Measurements from ENCODE around the gene FBN2. TPM values are rescaled to one million over a fixed set of nuclear protein-coding genes. Genes with fewer than 3 reads are reported as not detected.

The FBN2 gene
- total RNA-seq, 1 donor from 2014 or later, result 0.11 TPM

DNA sequence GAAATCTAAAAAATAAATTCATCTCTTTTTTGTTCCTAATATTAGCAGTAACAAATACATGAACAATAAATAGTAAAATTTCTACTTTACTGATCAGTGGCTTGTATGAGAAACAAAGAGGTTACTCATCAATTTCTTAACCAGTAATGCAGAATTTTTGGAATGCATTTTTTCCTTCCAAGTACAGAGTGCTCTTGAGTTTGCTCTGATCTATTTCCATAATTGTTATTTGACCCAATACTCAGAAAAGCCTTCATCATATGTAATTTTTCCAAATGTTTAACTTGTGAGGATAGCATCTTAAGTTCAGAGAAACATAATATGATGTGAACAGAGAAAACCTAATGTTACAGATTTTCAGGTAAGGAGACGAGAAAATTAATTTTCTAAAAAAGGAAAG is 47.3 kb downstream of the FBN2 start:
- intact Hi-C loops (cut with DNase I), result no loop called here
- Histone ChIP-seq H3K4me3 (no peak overlapping the region), H3K27me3 (no peaks in the 10 kb centered on the region), H3K9me3 (no peaks in the 10 kb centered on the region), H3K4me1 (no peaks in the 10 kb centered on the region), H3K27ac (no peak overlapping the region), H3K36me3 (no peaks in the 10 kb centered on the region)
- TF ChIP-seq, protein P1, sequence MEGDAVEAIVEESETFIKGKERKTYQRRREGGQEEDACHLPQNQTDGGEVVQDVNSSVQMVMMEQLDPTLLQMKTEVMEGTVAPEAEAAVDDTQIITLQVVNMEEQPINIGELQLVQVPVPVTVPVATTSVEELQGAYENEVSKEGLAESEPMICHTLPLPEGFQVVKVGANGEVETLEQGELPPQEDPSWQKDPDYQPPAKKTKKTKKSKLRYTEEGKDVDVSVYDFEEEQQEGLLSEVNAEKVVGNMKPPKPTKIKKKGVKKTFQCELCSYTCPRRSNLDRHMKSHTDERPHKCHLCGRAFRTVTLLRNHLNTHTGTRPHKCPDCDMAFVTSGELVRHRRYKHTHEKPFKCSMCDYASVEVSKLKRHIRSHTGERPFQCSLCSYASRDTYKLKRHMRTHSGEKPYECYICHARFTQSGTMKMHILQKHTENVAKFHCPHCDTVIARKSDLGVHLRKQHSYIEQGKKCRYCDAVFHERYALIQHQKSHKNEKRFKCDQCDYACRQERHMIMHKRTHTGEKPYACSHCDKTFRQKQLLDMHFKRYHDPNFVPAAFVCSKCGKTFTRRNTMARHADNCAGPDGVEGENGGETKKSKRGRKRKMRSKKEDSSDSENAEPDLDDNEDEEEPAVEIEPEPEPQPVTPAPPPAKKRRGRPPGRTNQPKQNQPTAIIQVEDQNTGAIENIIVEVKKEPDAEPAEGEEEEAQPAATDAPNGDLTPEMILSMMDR (IDR thresholded peaks at IDR 0.05), result no peak
- no peak for DNase-seq (ENCODE audit: low spot score in 2 of 2)

DNA sequence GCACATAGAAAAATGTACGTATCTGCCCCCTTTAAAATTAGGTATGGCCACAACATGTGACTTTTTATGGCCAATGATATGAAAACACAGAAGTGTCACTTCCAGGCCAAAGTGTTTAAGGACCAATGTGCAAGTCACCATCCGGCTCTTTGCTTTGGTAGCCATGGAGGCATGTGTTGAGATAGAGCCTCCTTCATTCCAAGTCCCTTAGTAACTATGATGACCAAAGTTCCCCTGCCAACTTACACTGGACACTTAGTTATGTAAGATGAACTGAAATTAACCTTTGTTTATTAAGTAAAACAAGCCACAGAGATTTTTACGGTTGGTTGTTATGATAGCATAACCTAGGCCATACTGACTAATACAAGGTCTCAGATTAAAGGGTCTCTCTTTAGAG is 51.0 kb downstream of the FBN2 start:
- no peak overlapping the region for H3K4me3 ChIP-seq
- TF ChIP-seq, protein P1 (IDR thresholded peaks at IDR 0.05), result no peak
- H3K27me3 ChIP-seq, result no peaks in the 10 kb centered on the region
- intact Hi-C loops (cut with DNase I), result no loop called here
- H3K36me3 ChIP-seq, result no peaks in the 10 kb centered on the region
- DNase-seq (ENCODE audit: low spot score in 2 of 2), result no peak
- H3K4me1 ChIP-seq, result no peaks in the 10 kb centered on the region
- H3K27ac ChIP-seq, result no peak overlapping the region
- H3K9me3 ChIP-seq, result no peaks in the 10 kb centered on the region

GRCh38 chr5:128483738-128484137 is 54.3 kb downstream of the FBN2 start:
- Histone ChIP-seq H3K36me3 (no peaks in the 10 kb centered on the region), H3K27me3 (no peaks in the 10 kb centered on the region), H3K27ac (no peak overlapping the region), H3K4me1 (no peaks in the 10 kb centered on the region), H3K9me3 (no peaks in the 10 kb centered on the region), H3K4me3 (no peak overlapping the region)
- intact Hi-C loops (cut with DNase I), result no loop called here
- no peak for DNase-seq (ENCODE audit: low spot score in 2 of 2)
- TF ChIP-seq, protein P1 (IDR thresholded peaks at IDR 0.05), result no peak

- intact Hi-C loops (cut with DNase I), result no loop called here
- TF ChIP-seq, protein P1 (IDR thresholded peaks at IDR 0.05), result no peak
These were observed 57.0 kb downstream of the FBN2 start for GRCh38 chr5:128480906-128481633.

GRCh38 chr5:128480158-128480557 is 57.9 kb downstream of the FBN2 start:
- H3K27ac ChIP-seq, result no peak overlapping the region
- H3K4me1 ChIP-seq, result no peaks in the 10 kb centered on the region
- DNase-seq (ENCODE audit: low spot score in 2 of 2), result no peak
- no peaks in the 10 kb centered on the region for H3K27me3 ChIP-seq
- H3K36me3 ChIP-seq, result no peaks in the 10 kb centered on the region
- intact Hi-C loops (cut with DNase I), result no loop called here
- no peak overlapping the region for H3K4me3 ChIP-seq
- H3K9me3 ChIP-seq, result no peaks in the 10 kb centered on the region
- TF ChIP-seq, protein P1 (IDR thresholded peaks at IDR 0.05), result no peak

More at GRCh38 chr5:128480906-128481633, 57.0 kb downstream of the FBN2 start:
- no peak for DNase-seq (ENCODE audit: low spot score in 2 of 2)
- Histone ChIP-seq H3K4me1 (no peaks in the 10 kb centered on the region), H3K9me3 (no peaks in the 10 kb centered on the region), H3K4me3 (no peak overlapping the region), H3K36me3 (no peaks in the 10 kb centered on the region), H3K27me3 (no peaks in the 10 kb centered on the region), H3K27ac (no peak overlapping the region)

All from ascending aorta (tissue), 2 donors.